Liver (tissue), 9 donors: ENCODE data around the gene BAIAP2. TPM values are rescaled to one million over a fixed set of nuclear protein-coding genes. Genes with fewer than 3 reads are reported as not detected.

Source experiments
- DNase-seq: peaks from one replicate; pipeline ENCODE4 v3.0.0-alpha.2; 2017; ENCODE audit warnings: low spot score
- H3K27ac ChIP-seq, 2 donors: one replicate each; pipeline ENCODE4 v1.7.0; 2013; ENCODE audit warnings: inconsistent platforms in 2 of 2, low read length in 2 of 2, control low read depth in 1 of 2, low read depth in 1 of 2, mild to moderate bottlenecking in 1 of 2
- H3K27me3 ChIP-seq, 4 donors: one replicate each; pipeline versions ENCODE4 v1.6.1 to v1.7.0; 2013; ENCODE audit warnings: low read length in 3 of 4, inconsistent platforms in 1 of 4, mild to moderate bottlenecking in 1 of 4, moderate library complexity in 1 of 4; ENCODE audit not compliant: control insufficient read depth in 4 of 4, insufficient read depth in 4 of 4
- H3K36me3 ChIP-seq, 4 donors: one replicate each; pipeline versions ENCODE4 v1.6.1 to v1.7.0; 2013; ENCODE audit warnings: low read length in 3 of 4, mild to moderate bottlenecking in 3 of 4, low read depth in 1 of 4, moderate library complexity in 1 of 4; ENCODE audit not compliant: control insufficient read depth in 4 of 4, insufficient read depth in 3 of 4
- H3K4me1 ChIP-seq, 4 donors: one replicate each; pipeline versions ENCODE4 v1.6.1 to v1.7.0; 2013; ENCODE audit warnings: low read length in 3 of 4, mild to moderate bottlenecking in 3 of 4, moderate library complexity in 1 of 4; ENCODE audit not compliant: control insufficient read depth in 4 of 4, insufficient read depth in 4 of 4
- H3K4me3 ChIP-seq, 3 donors: one replicate each; pipeline versions ENCODE4 v1.6.1 to v1.7.0; 2013; ENCODE audit warnings: low read length in 3 of 3, control low read depth in 1 of 3, low read depth in 1 of 3, mild to moderate bottlenecking in 1 of 3
- H3K9ac ChIP-seq, 2 donors: one replicate each; pipeline ENCODE4 v1.7.0; 2013; ENCODE audit warnings: low read length in 2 of 2, mild to moderate bottlenecking in 2 of 2, moderate library complexity in 2 of 2, control low read depth in 1 of 2, low read depth in 1 of 2
- H3K9me3 ChIP-seq, 4 donors: one replicate each; pipeline versions ENCODE4 v1.6.1 to v1.7.0; 2013; ENCODE audit warnings: low read length in 3 of 4; ENCODE audit not compliant: control insufficient read depth in 4 of 4
- ATF3 ChIP-seq: IDR thresholded peaks from 2 replicates; pipeline ENCODE4 v1.6.1; 2016; ENCODE audit warnings: antibody characterized with exemption
- CTCF ChIP-seq: fragments of 150-350 bp; IDR thresholded peaks from 2 replicates; pipeline ENCODE4 v1.5.1; 2017; ENCODE audit warnings: improper control_type of control experiment, low read depth, low read length; ENCODE audit not compliant: missing input control
- EGR1 ChIP-seq, 2 donors: IDR thresholded peaks; 2 replicates each; pipeline ENCODE4 v1.6.1; 2016 to 2018; ENCODE audit warnings: antibody characterized with exemption in 2 of 2, low read depth in 2 of 2
- FOXA1 ChIP-seq: IDR thresholded peaks from 2 replicates; pipeline ENCODE4 v1.6.1; 2016; ENCODE audit warnings: antibody characterized with exemption
- FOXA2 ChIP-seq: IDR thresholded peaks from 2 replicates; pipeline ENCODE4 v1.6.1; 2016; ENCODE audit warnings: antibody characterized with exemption
- GABPA ChIP-seq, 2 donors: IDR thresholded peaks in 1 of 2; conservative IDR thresholded peaks in 1 of 2; 2 replicates each; pipeline ENCODE4 v1.6.1; 2016; ENCODE audit warnings: antibody characterized with exemption in 2 of 2, mild to moderate bottlenecking in 1 of 2, moderate library complexity in 1 of 2
- HNF4A ChIP-seq, 2 donors: conservative IDR thresholded peaks; 2 replicates each; pipeline ENCODE4 v1.6.1; 2016; ENCODE audit warnings: antibody characterized with exemption in 2 of 2, mild to moderate bottlenecking in 2 of 2
- HNF4G ChIP-seq: IDR thresholded peaks from 2 replicates; pipeline ENCODE4 v1.6.1; 2016; ENCODE audit warnings: antibody characterized with exemption
- JUND ChIP-seq, 2 donors: IDR thresholded peaks; 2 replicates each; pipeline ENCODE4 v1.6.1; 2016; ENCODE audit warnings: antibody characterized with exemption in 2 of 2
- MAX ChIP-seq: IDR thresholded peaks from 2 replicates; pipeline ENCODE4 v1.6.1; 2016; ENCODE audit warnings: antibody characterized with exemption
- NR2F2 ChIP-seq: IDR thresholded peaks from 2 replicates; pipeline ENCODE4 v1.6.1; 2016; ENCODE audit warnings: antibody characterized with exemption
- RAD21 ChIP-seq, 2 donors: IDR thresholded peaks; 2 replicates each; pipeline ENCODE4 v1.6.1; 2016; ENCODE audit warnings: antibody characterized with exemption in 2 of 2, mild to moderate bottlenecking in 2 of 2
- REST ChIP-seq: IDR thresholded peaks from 2 replicates; pipeline ENCODE4 v1.6.1; 2016; ENCODE audit warnings: antibody characterized with exemption, mild to moderate bottlenecking
- RXRA ChIP-seq, 2 donors: IDR thresholded peaks; 2 replicates each; pipeline ENCODE4 v1.6.1; 2017 to 2018; ENCODE audit warnings: antibody characterized with exemption in 2 of 2, mild to moderate bottlenecking in 1 of 2
- SP1 ChIP-seq: IDR thresholded peaks from 2 replicates; pipeline ENCODE4 v1.6.1; 2018; ENCODE audit warnings: antibody characterized with exemption, mild to moderate bottlenecking
- TAF1 ChIP-seq: conservative IDR thresholded peaks from 2 replicates; pipeline ENCODE4 v1.6.1; 2016; ENCODE audit warnings: antibody characterized with exemption, mild to moderate bottlenecking
- YY1 ChIP-seq: IDR thresholded peaks from 2 replicates; pipeline ENCODE4 v1.6.1; 2016; ENCODE audit warnings: antibody characterized with exemption, mild to moderate bottlenecking
- ZBTB33 ChIP-seq: IDR thresholded peaks from 2 replicates; pipeline ENCODE4 v1.6.1; 2016; ENCODE audit warnings: antibody characterized with exemption
- WGBS: extraction: QIAGEN DNeasy Blood & Tissue Kit; methylation state at CpG from one replicate; pipeline ENCODE4 v1.1.7; 2013; 5-methylcytosine and 5-hydroxymethylcytosine counted together
- polyA plus RNA-seq, 2 donors: library from polyadenylated mRNA; stranded (reverse) in 1 of 2; unstranded in 1 of 2; fragments of 200-250 nt in 1 of 2; fragments of >200 nt in 1 of 2; fragmentation: Nextera tagmentation in 1 of 2; extraction: Ambion mirVana in 1 of 2; gene quantifications; one replicate each; pipeline versions ENCODE4 v1.2.1 to v1.2.3, GENCODE V29; 2013 to 2015
- total RNA-seq, 2 donors: library from RNA; depleted of rRNA; stranded (reverse); fragments of >200 nt; gene quantifications; one replicate each; pipeline ENCODE4 v1.2.3, GENCODE V29; 2014
- donor health status: healthy.
- donor health status: healthy.
- donor health status: healthy.
- donor health status: healthy.
- donor health status: healthy.

Gene BAIAP2
- total and polyA plus RNA-seq, 4 donors: 8.1 to 61.3 (median 44.9) TPM

- H3K27me3 ChIP-seq: no peaks in the 10 kb centered on the region
- H3K4me1 ChIP-seq: peaks cover 0 to 14% (median 5%) of the 10 kb centered on the region in 4 donors
- TF ChIP-seq EGR1 (IDR thresholded peaks at IDR 0.05; ENCODE audit: low read depth in 2 of 2) (no peak), HNF4A (conservative IDR thresholded peaks at IDR 0.05) (no peak), TAF1 (no peak), YY1 (no peak), MAX (no peak), JUND (IDR thresholded peaks at IDR 0.05) (no peak), GABPA (IDR thresholded peaks at IDR 0.05 in 1 of 2, conservative IDR thresholded peaks at IDR 0.05 in 1 of 2) (no peak), HNF4G (no peak), ZBTB33 (no peak), CTCF (no peak), ATF3 (no peak), SP1 (no peak), RAD21 (IDR thresholded peaks at IDR 0.05) (no peak)
- DNase-seq: no peak
- peaks cover 6 to 47% (median 18%) of the 10 kb centered on the region in 4 donors for H3K36me3 ChIP-seq
- no peaks in the 10 kb centered on the region for H3K9me3 ChIP-seq
- H3K27ac ChIP-seq: no peak overlapping the region
- H3K9ac ChIP-seq: no peak overlapping the region
- H3K4me3 ChIP-seq: no peak overlapping the region
- 83% methylated on average over 10 of the region's 10 CpGs for WGBS
Measured at GRCh38 chr17:81111066-81111465, 76.1 kb downstream of the BAIAP2 start.

GRCh38 chr17:81112450-81112849 lies 77.5 kb downstream of the BAIAP2 start:
- Histone ChIP-seq H3K27ac (no peak overlapping the region), H3K9me3 (no peaks in the 10 kb centered on the region), H3K4me3 (no peak overlapping the region), H3K36me3 (peaks cover 0 to 38% (median 12%) of the 10 kb centered on the region in 4 donors), H3K27me3 (no peaks in the 10 kb centered on the region), H3K9ac (no peak overlapping the region), H3K4me1 (peaks cover 3 to 26% (median 14%) of the 10 kb centered on the region in 4 donors)
- no peak for DNase-seq
- 95% methylated on average over 23 of the region's 23 CpGs for WGBS
- TF ChIP-seq FOXA2: no peak
- TF ChIP-seq ZBTB33: no peak
- TF ChIP-seq GABPA (IDR thresholded peaks at IDR 0.05 in 1 of 2, conservative IDR thresholded peaks at IDR 0.05 in 1 of 2): no peak
- no peak for TF ChIP-seq REST
- no peak for TF ChIP-seq HNF4G
- no peak for TF ChIP-seq MAX
- TF ChIP-seq HNF4A (conservative IDR thresholded peaks at IDR 0.05): no peak
- no peak for TF ChIP-seq RAD21 (IDR thresholded peaks at IDR 0.05)
- no peak for TF ChIP-seq SP1
- no peak for TF ChIP-seq RXRA (IDR thresholded peaks at IDR 0.05)
- TF ChIP-seq CTCF: no peak
- TF ChIP-seq ATF3: no peak
- no peak for TF ChIP-seq EGR1 (IDR thresholded peaks at IDR 0.05; ENCODE audit: low read depth in 2 of 2)
- TF ChIP-seq JUND (IDR thresholded peaks at IDR 0.05): no peak
- TF ChIP-seq FOXA1: no peak
- no peak for TF ChIP-seq NR2F2
- no peak for TF ChIP-seq TAF1
- no peak for TF ChIP-seq YY1
